ENCODE data around the gene MYO3B.

MYO3B gene

DNA sequence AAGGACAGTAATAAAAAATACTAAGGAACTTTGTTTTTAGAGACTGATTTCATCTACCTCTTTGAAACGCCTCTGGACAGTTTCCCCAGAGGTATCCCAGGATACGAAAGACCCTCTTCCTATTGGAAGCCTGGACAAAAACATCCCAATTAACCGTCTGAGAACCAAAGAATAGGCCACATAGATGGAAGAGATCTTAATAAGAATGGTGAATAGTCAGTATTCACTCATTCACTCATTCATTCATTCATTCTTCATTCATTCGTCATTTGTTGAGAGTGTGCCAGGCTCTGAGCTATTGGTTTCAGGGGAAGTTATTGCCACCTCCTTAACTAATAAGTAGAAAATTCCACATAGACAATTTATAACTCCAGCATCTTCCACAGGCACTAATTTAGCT lies 464.0 kb downstream of the MYO3B start:
- Histone ChIP-seq H3K4me2 (ENCODE audit: low read length) (no peak overlapping the region), H3K18ac (ENCODE audit: low read length) (no peak overlapping the region), H3K36me3 (ENCODE audit: control insufficient read depth in 1 of 2, insufficient read depth in 2 of 2, low read length in 2 of 2) (no peaks in the 10 kb centered on the region), H2BK120ac (ENCODE audit: insufficient read depth, low read length, poor library complexity) (no peak overlapping the region), H3K79me1 (ENCODE audit: low read length) (no peaks in the 10 kb centered on the region), H2BK5ac (ENCODE audit: low read depth, low read length, poor library complexity) (no peak overlapping the region), H3K9ac (ENCODE audit: low read length) (no peak overlapping the region), H3K9me3 (ENCODE audit: insufficient read depth, low read depth, low read length) (no peaks in the 10 kb centered on the region), H3K23ac (ENCODE audit: low read length) (no peak overlapping the region), H2BK12ac (ENCODE audit: low read length) (no peak overlapping the region), H4K8ac (ENCODE audit: low read depth, low read length) (no peak overlapping the region), H3K4ac (ENCODE audit: low read depth, low read length) (no peak overlapping the region), H3K4me1 (ENCODE audit: control insufficient read depth in 1 of 2, insufficient read depth in 2 of 2, low read length in 2 of 2) (no peaks in the 10 kb centered on the region), H3K14ac (ENCODE audit: low read length) (no peak overlapping the region), H4K12ac (ENCODE audit: low read depth, low read length) (no peak overlapping the region), H3K4me3 (ENCODE audit: low read depth, low read length) (no peak overlapping the region), H3K27ac (ENCODE audit: low read depth, low read length) (no peak overlapping the region), H2AK5ac (ENCODE audit: low read length) (no peak overlapping the region), H3K79me2 (ENCODE audit: control insufficient read depth, insufficient read depth, low read length, poor library complexity) (no peaks in the 10 kb centered on the region), H3K27me3 (ENCODE audit: insufficient read depth, low read length) (no peaks in the 10 kb centered on the region), H2AFZ (ENCODE audit: insufficient read depth, low read length, poor library complexity) (no peak overlapping the region), H4K91ac (ENCODE audit: low read depth, low read length) (no peak overlapping the region)
- no peak for DNase-seq
- WGBS (ENCODE audit: extremely low coverage, insufficient coverage, insufficient read length): no CpG with 5 or more reads among the region's 4 CpGs

DNA sequence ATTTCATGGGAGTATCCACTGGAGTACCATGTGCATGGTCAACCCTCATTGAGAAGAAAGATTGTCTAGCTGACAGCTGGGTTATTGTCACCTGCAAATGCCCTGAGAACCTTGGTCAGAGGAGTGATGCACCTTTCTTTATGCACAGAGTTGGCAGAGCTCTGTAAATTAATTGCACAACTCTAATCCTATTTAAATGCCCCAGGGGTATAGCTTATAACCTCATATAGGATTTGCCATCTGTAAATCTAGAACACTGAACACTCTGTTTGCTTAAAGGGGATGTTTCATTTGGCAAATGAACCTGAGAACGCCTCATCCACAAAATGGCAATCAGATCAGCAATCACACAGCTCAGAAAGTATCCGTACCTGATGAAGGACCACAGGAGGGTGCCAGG lies 465.4 kb downstream of the MYO3B start:
- Histone ChIP-seq H2AK5ac (ENCODE audit: low read length) (no peak overlapping the region), H3K27ac (ENCODE audit: low read depth, low read length) (no peak overlapping the region), H3K4me1 (ENCODE audit: control insufficient read depth in 1 of 2, insufficient read depth in 2 of 2, low read length in 2 of 2) (no peaks in the 10 kb centered on the region), H3K4me2 (ENCODE audit: low read length) (no peak overlapping the region), H4K91ac (ENCODE audit: low read depth, low read length) (no peak overlapping the region), H2BK120ac (ENCODE audit: insufficient read depth, low read length, poor library complexity) (no peak overlapping the region), H3K14ac (ENCODE audit: low read length) (no peak overlapping the region), H3K79me1 (ENCODE audit: low read length) (no peaks in the 10 kb centered on the region), H3K4me3 (ENCODE audit: low read depth, low read length) (no peak overlapping the region), H3K36me3 (ENCODE audit: control insufficient read depth in 1 of 2, insufficient read depth in 2 of 2, low read length in 2 of 2) (no peaks in the 10 kb centered on the region), H2AFZ (ENCODE audit: insufficient read depth, low read length, poor library complexity) (no peak overlapping the region), H4K8ac (ENCODE audit: low read depth, low read length) (no peak overlapping the region), H2BK12ac (ENCODE audit: low read length) (no peak overlapping the region), H4K12ac (ENCODE audit: low read depth, low read length) (no peak overlapping the region), H2BK5ac (ENCODE audit: low read depth, low read length, poor library complexity) (no peak overlapping the region), H3K9ac (ENCODE audit: low read length) (no peak overlapping the region), H3K79me2 (ENCODE audit: control insufficient read depth, insufficient read depth, low read length, poor library complexity) (no peaks in the 10 kb centered on the region), H3K9me3 (ENCODE audit: insufficient read depth, low read depth, low read length) (no peaks in the 10 kb centered on the region), H3K4ac (ENCODE audit: low read depth, low read length) (no peak overlapping the region), H3K23ac (ENCODE audit: low read length) (no peak overlapping the region), H3K18ac (ENCODE audit: low read length) (no peak overlapping the region), H3K27me3 (ENCODE audit: insufficient read depth, low read length) (no peaks in the 10 kb centered on the region)
- DNase-seq: no peak
- no CpG with 5 or more reads among the region's 2 CpGs for WGBS (ENCODE audit: extremely low coverage, insufficient coverage, insufficient read length)

DNA sequence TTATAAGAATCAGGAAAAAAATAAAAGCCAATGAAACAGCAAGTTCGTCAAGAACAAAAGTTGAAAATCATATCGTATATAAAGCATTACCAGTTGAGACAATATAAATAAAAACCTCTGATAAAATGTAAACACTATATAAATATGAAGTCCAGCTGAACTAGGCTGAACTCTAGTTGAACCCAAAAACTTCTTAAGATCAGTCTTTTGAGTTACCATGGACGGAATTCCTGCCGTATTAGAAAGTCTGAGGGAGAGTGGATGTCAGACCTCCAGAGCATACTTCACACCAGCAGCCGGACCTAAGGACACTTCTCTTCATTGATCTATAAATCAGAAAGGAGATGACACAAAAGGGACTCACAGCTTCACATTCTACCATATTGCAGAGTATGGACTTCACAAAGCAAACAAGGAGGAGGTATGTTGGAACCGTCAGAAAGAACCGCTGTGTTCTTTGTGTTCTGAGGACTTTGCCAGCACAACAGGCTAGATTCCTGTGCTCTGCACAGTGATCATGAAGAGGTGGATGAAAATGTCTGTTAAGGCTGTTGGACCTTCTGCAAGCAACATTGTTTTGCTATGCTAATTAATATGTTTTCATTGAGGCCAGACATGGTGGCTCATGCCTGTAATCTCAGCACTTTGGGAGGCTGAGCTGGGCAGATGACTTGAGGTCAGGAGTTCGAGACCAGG lies 469.9 kb downstream of the MYO3B start:
- no peaks in the 10 kb centered on the region for H3K79me1 ChIP-seq (ENCODE audit: low read length)

DNA sequence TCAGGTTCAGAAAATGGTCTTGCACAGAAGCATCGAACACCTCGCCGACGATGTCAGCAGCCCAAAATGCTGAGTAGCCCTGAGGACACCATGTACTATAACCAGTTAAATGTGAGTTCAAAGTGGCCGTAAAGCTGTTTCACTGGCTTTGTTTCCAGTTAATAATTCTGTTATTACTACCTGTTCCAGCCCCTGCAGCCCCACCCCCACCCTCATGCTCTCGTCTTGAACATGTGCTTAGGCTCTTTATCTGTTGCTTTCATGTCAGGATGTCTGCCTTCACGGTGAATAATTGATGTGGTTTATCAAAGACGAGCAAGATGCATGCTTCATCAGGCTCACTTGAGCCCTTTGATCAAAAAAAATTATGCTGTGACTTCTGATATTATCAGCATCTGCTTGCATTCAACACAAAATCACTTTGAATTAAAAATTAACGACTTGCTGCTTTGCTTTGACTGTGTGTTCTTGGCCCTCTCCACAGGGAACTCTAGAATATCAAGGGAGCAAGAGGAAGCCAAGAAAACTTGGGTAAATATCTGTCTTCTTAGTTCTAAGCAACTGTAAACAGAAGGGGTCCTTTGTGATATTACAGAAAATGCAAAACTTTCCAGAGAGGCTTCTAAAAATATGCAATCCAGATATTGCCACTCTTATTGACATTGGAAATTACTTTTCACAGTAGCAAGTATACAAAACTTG lies 473.8 kb downstream of the MYO3B start:
- Histone ChIP-seq H3K18ac (ENCODE audit: low read length) (no peak overlapping the region), H3K4me1 (ENCODE audit: control insufficient read depth in 1 of 2, insufficient read depth in 2 of 2, low read length in 2 of 2) (no peaks in the 10 kb centered on the region), H3K79me1 (ENCODE audit: low read length) (no peaks in the 10 kb centered on the region), H3K4me2 (ENCODE audit: low read length) (no peak overlapping the region), H2BK5ac (ENCODE audit: low read depth, low read length, poor library complexity) (no peak overlapping the region), H3K27me3 (ENCODE audit: insufficient read depth, low read length) (no peaks in the 10 kb centered on the region), H2BK12ac (ENCODE audit: low read length) (no peak overlapping the region), H3K9me3 (ENCODE audit: insufficient read depth, low read depth, low read length) (no peaks in the 10 kb centered on the region), H3K79me2 (ENCODE audit: control insufficient read depth, insufficient read depth, low read length, poor library complexity) (no peaks in the 10 kb centered on the region), H2AFZ (ENCODE audit: insufficient read depth, low read length, poor library complexity) (no peak overlapping the region), H3K4ac (ENCODE audit: low read depth, low read length) (no peak overlapping the region), H3K36me3 (ENCODE audit: control insufficient read depth in 1 of 2, insufficient read depth in 2 of 2, low read length in 2 of 2) (no peaks in the 10 kb centered on the region), H3K4me3 (ENCODE audit: low read depth, low read length) (no peak overlapping the region), H3K23ac (ENCODE audit: low read length) (no peak overlapping the region), H4K8ac (ENCODE audit: low read depth, low read length) (no peak overlapping the region), H4K91ac (ENCODE audit: low read depth, low read length) (no peak overlapping the region), H2BK120ac (ENCODE audit: insufficient read depth, low read length, poor library complexity) (no peak overlapping the region), H4K12ac (ENCODE audit: low read depth, low read length) (no peak overlapping the region), H3K27ac (ENCODE audit: low read depth, low read length) (no peak overlapping the region), H3K14ac (ENCODE audit: low read length) (no peak overlapping the region), H3K9ac (ENCODE audit: low read length) (no peak overlapping the region), H2AK5ac (ENCODE audit: low read length) (no peak overlapping the region)
- no peak for DNase-seq
- WGBS (ENCODE audit: extremely low coverage, insufficient coverage, insufficient read length): no CpG with 5 or more reads among the region's 9 CpGs

More for the DNA sequence above, 469.9 kb downstream of the MYO3B start:
- Histone ChIP-seq H2BK5ac (ENCODE audit: low read depth, low read length, poor library complexity) (no peak overlapping the region), H3K18ac (ENCODE audit: low read length) (no peak overlapping the region), H3K79me2 (ENCODE audit: control insufficient read depth, insufficient read depth, low read length, poor library complexity) (no peaks in the 10 kb centered on the region), H3K36me3 (ENCODE audit: control insufficient read depth in 1 of 2, insufficient read depth in 2 of 2, low read length in 2 of 2) (no peaks in the 10 kb centered on the region), H3K27me3 (ENCODE audit: insufficient read depth, low read length) (no peaks in the 10 kb centered on the region), H3K14ac (ENCODE audit: low read length) (no peak overlapping the region), H2AK5ac (ENCODE audit: low read length) (no peak overlapping the region), H2BK12ac (ENCODE audit: low read length) (no peak overlapping the region), H2BK120ac (ENCODE audit: insufficient read depth, low read length, poor library complexity) (no peak overlapping the region), H3K27ac (ENCODE audit: low read depth, low read length) (no peak overlapping the region), H4K91ac (ENCODE audit: low read depth, low read length) (no peak overlapping the region), H2AFZ (ENCODE audit: insufficient read depth, low read length, poor library complexity) (no peak overlapping the region), H4K12ac (ENCODE audit: low read depth, low read length) (no peak overlapping the region), H4K8ac (ENCODE audit: low read depth, low read length) (no peak overlapping the region), H3K4ac (ENCODE audit: low read depth, low read length) (no peak overlapping the region), H3K4me1 (ENCODE audit: control insufficient read depth in 1 of 2, insufficient read depth in 2 of 2, low read length in 2 of 2) (no peaks in the 10 kb centered on the region), H3K9me3 (ENCODE audit: insufficient read depth, low read depth, low read length) (no peaks in the 10 kb centered on the region), H3K4me2 (ENCODE audit: low read length) (no peak overlapping the region), H3K4me3 (ENCODE audit: low read depth, low read length) (no peak overlapping the region), H3K23ac (ENCODE audit: low read length) (no peak overlapping the region), H3K9ac (ENCODE audit: low read length) (no peak overlapping the region)
- WGBS (ENCODE audit: extremely low coverage, insufficient coverage, insufficient read length): no CpG with 5 or more reads among the region's 8 CpGs
- DNase-seq: no peak

All from trophoblast cell (in vitro differentiated cells and primary cell).